ENCODE data around the gene PPP1R13B. TPM values are rescaled to one million over a fixed set of nuclear protein-coding genes. Genes with fewer than 3 reads are reported as not detected.

PPP1R13B gene
- total and polyA plus RNA-seq, 2 experiments from 2014 or later = 2.0 to 8.5 TPM

DNA sequence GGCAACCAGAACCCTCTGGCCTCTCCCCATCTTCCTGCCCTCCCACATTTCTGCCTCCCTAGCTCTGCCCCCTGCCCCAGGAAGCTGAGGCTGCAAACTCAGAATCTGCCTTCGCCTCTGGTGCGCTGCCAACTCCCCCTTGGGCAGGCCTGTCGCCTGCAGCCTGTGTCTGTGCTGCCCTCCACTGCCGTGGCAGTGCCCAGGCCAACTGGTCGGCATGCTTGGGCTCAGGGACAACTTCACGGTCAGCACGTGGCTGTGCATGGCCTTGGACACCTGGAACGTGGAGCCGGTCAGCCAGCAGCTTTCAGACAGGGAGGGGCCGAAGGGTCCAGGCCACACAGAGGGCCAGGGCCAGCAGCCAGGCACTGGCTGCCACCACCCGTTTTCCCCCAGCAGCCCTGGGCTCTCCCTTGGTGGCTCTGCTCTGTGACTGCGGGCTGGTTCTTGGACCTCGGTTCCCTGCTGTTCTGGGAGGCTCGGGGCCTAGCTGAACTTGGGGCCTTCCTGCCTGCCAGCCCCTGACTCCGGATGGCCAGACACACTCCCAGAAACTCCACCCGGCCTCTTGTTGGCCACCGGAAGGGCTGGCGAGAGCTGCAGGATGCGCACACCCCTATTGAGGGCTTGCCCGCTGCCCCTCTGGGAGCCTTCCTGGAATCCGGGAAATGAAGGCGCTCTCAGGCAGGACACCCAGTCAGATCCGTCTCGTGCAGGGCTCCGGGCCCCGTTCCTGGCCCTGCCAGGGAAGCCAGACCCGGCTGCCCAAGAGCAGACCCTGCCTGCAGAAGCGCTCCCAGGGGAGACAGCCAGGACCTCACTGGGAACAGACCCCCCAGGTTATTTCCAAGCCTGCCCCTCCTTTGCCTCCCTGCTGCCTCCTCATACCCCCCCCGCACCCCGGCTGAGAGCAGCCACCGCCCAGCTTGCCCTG lies 34.2 kb upstream of the PPP1R13B start:
- H3K27ac ChIP-seq (ENCODE audit: low read depth) = no peak overlapping the region
- H3K27me3 ChIP-seq (ENCODE audit: insufficient read depth) = no peaks in the 10 kb centered on the region
- Mint-ChIP-seq H3K27me3 (ENCODE audit: insufficient read depth, low read depth, poor library complexity) (peaks cover 22% of the 10 kb centered on the region), H3K27ac (no peak overlapping the region), H3K36me3 (ENCODE audit: low read depth) (no peaks in the 10 kb centered on the region), H3K9me3 (no peaks in the 10 kb centered on the region), H3K4me3 (no peak overlapping the region), H3K4me1 (peaks cover 24% of the 10 kb centered on the region)
- H3K79me2 ChIP-seq (replicated peaks; ENCODE audit: insufficient read depth) = no peaks in the 10 kb centered on the region
- TF ChIP-seq STAT1 (IDR thresholded peaks at IDR 0.05; ENCODE audit: unreplicated experiment) = no peak
- TF ChIP-seq, protein P1, sequence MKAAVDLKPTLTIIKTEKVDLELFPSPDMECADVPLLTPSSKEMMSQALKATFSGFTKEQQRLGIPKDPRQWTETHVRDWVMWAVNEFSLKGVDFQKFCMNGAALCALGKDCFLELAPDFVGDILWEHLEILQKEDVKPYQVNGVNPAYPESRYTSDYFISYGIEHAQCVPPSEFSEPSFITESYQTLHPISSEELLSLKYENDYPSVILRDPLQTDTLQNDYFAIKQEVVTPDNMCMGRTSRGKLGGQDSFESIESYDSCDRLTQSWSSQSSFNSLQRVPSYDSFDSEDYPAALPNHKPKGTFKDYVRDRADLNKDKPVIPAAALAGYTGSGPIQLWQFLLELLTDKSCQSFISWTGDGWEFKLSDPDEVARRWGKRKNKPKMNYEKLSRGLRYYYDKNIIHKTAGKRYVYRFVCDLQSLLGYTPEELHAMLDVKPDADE (IDR thresholded peaks at IDR 0.05) = no peak
- TF ChIP-seq EZH2phosphoT487 (IDR thresholded peaks at IDR 0.05; ENCODE audit: unreplicated experiment) = no peak
- no peak for TF ChIP-seq ZNF114 (CRISPR knock-in tag; IDR thresholded peaks at IDR 0.05)
- no peak for TF ChIP-seq NANOG (IDR thresholded peaks at IDR 0.05; ENCODE audit: borderline replicate concordance)
- no peak for TF ChIP-seq CREB1 (CRISPR knock-in tag; IDR thresholded peaks at IDR 0.05; ENCODE audit: low read depth)
- TF ChIP-seq EZH2 (IDR thresholded peaks at IDR 0.05; ENCODE audit: low read depth, unreplicated experiment) = no peak
- TF ChIP-seq, protein P2, sequence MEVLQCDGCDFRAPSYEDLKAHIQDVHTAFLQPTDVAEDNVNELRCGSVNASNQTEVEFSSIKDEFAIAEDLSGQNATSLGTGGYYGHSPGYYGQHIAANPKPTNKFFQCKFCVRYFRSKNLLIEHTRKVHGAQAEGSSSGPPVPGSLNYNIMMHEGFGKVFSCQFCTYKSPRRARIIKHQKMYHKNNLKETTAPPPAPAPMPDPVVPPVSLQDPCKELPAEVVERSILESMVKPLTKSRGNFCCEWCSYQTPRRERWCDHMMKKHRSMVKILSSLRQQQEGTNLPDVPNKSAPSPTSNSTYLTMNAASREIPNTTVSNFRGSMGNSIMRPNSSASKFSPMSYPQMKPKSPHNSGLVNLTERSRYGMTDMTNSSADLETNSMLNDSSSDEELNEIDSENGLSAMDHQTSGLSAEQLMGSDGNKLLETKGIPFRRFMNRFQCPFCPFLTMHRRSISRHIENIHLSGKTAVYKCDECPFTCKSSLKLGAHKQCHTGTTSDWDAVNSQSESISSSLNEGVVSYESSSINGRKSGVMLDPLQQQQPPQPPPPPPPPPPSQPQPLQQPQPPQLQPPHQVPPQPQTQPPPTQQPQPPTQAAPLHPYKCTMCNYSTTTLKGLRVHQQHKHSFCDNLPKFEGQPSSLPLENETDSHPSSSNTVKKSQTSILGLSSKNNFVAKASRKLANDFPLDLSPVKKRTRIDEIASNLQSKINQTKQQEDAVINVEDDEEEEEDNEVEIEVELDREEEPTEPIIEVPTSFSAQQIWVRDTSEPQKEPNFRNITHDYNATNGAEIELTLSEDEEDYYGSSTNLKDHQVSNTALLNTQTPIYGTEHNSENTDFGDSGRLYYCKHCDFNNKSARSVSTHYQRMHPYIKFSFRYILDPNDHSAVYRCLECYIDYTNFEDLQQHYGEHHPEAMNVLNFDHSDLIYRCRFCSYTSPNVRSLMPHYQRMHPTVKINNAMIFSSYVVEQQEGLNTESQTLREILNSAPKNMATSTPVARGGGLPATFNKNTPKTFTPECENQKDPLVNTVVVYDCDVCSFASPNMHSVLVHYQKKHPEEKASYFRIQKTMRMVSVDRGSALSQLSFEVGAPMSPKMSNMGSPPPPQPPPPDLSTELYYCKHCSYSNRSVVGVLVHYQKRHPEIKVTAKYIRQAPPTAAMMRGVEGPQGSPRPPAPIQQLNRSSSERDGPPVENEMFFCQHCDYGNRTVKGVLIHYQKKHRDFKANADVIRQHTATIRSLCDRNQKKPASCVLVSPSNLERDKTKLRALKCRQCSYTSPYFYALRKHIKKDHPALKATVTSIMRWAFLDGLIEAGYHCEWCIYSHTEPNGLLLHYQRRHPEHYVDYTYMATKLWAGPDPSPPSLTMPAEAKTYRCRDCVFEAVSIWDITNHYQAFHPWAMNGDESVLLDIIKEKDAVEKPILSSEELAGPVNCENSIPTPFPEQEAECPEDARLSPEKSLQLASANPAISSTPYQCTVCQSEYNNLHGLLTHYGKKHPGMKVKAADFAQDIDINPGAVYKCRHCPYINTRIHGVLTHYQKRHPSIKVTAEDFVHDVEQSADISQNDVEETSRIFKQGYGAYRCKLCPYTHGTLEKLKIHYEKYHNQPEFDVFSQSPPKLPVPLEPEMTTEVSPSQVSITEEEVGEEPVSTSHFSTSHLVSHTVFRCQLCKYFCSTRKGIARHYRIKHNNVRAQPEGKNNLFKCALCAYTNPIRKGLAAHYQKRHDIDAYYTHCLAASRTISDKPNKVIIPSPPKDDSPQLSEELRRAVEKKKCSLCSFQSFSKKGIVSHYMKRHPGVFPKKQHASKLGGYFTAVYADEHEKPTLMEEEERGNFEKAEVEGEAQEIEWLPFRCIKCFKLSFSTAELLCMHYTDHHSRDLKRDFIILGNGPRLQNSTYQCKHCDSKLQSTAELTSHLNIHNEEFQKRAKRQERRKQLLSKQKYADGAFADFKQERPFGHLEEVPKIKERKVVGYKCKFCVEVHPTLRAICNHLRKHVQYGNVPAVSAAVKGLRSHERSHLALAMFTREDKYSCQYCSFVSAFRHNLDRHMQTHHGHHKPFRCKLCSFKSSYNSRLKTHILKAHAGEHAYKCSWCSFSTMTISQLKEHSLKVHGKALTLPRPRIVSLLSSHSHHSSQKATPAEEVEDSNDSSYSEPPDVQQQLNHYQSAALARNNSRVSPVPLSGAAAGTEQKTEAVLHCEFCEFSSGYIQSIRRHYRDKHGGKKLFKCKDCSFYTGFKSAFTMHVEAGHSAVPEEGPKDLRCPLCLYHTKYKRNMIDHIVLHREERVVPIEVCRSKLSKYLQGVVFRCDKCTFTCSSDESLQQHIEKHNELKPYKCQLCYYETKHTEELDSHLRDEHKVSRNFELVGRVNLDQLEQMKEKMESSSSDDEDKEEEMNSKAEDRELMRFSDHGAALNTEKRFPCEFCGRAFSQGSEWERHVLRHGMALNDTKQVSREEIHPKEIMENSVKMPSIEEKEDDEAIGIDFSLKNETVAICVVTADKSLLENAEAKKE (CRISPR knock-in tag; IDR thresholded peaks at IDR 0.05) = no peak
- TF ChIP-seq, protein P3, sequence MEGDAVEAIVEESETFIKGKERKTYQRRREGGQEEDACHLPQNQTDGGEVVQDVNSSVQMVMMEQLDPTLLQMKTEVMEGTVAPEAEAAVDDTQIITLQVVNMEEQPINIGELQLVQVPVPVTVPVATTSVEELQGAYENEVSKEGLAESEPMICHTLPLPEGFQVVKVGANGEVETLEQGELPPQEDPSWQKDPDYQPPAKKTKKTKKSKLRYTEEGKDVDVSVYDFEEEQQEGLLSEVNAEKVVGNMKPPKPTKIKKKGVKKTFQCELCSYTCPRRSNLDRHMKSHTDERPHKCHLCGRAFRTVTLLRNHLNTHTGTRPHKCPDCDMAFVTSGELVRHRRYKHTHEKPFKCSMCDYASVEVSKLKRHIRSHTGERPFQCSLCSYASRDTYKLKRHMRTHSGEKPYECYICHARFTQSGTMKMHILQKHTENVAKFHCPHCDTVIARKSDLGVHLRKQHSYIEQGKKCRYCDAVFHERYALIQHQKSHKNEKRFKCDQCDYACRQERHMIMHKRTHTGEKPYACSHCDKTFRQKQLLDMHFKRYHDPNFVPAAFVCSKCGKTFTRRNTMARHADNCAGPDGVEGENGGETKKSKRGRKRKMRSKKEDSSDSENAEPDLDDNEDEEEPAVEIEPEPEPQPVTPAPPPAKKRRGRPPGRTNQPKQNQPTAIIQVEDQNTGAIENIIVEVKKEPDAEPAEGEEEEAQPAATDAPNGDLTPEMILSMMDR (conservative IDR thresholded peaks at IDR 0.05; ENCODE audit: low read depth in 2 of 2) = no peak
- no peak for TF ChIP-seq POLR2AphosphoS5 (IDR thresholded peaks at IDR 0.05; ENCODE audit: low read depth)
- TF ChIP-seq JUNB (IDR thresholded peaks at IDR 0.05; ENCODE audit: unreplicated experiment) = no peak
- TF ChIP-seq, protein P4, sequence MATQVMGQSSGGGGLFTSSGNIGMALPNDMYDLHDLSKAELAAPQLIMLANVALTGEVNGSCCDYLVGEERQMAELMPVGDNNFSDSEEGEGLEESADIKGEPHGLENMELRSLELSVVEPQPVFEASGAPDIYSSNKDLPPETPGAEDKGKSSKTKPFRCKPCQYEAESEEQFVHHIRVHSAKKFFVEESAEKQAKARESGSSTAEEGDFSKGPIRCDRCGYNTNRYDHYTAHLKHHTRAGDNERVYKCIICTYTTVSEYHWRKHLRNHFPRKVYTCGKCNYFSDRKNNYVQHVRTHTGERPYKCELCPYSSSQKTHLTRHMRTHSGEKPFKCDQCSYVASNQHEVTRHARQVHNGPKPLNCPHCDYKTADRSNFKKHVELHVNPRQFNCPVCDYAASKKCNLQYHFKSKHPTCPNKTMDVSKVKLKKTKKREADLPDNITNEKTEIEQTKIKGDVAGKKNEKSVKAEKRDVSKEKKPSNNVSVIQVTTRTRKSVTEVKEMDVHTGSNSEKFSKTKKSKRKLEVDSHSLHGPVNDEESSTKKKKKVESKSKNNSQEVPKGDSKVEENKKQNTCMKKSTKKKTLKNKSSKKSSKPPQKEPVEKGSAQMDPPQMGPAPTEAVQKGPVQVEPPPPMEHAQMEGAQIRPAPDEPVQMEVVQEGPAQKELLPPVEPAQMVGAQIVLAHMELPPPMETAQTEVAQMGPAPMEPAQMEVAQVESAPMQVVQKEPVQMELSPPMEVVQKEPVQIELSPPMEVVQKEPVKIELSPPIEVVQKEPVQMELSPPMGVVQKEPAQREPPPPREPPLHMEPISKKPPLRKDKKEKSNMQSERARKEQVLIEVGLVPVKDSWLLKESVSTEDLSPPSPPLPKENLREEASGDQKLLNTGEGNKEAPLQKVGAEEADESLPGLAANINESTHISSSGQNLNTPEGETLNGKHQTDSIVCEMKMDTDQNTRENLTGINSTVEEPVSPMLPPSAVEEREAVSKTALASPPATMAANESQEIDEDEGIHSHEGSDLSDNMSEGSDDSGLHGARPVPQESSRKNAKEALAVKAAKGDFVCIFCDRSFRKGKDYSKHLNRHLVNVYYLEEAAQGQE (IDR thresholded peaks at IDR 0.05; ENCODE audit: unreplicated experiment) = no peak
- TF ChIP-seq ZNF331 (CRISPR knock-in tag; IDR thresholded peaks at IDR 0.05; ENCODE audit: low read depth) = no peak
- DNase-seq (ENCODE audit: low spot score) (no peak), ATAC-seq (no peak)
- no peaks in the 10 kb centered on the region for H3F3A ChIP-seq (replicated peaks; ENCODE audit: low read depth)
- H3K4me3 ChIP-seq = no peak overlapping the region
- H3K9me2 ChIP-seq (ENCODE audit: insufficient read depth) = no peaks in the 10 kb centered on the region
- H4K20me1 ChIP-seq (replicated peaks; ENCODE audit: insufficient read depth) = no peaks in the 10 kb centered on the region
- H3K4me2 ChIP-seq = no peak overlapping the region
- H2AFZ ChIP-seq = peak overlapping the region; percentile 52; the same call in 1 of the 2 replicates
- no peaks in the 10 kb centered on the region for H3K36me3 ChIP-seq (ENCODE audit: insufficient read depth)
- peaks cover 8% of the 10 kb centered on the region for H3K4me1 ChIP-seq (ENCODE audit: insufficient read depth)

Measured in GM23338 (cell line).